Measurements from ENCODE around the gene EFTUD2.

Gene EFTUD2

DNA sequence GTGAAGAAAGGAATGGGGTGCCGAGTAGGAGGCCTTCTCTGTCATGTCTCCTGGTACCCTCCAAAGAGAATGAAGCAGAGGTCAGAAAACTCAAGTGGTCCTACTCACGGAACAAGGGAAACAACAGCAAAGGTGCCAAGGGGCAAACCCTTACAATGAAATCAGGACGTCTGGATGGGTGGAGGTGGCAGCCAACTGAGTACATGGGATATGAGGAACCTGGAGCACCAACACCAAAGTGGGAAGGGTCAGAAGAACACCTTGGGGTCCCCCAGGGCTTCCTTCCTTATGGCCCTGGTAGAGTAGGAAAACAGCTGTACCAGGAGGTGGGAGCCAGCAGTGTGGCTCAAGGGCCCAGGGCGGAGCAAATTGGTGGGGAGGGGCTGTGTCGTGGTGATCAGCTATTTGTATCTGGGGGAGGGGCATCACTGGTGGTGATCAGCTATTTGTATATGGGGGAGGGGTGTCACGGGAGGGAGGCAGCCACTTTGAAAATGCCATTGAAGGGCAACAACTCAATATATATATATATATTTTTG is 50.9 kb downstream of the EFTUD2 start:
- DNase-seq (ENCODE audit: low read depth), result no peak
- no peak for TF ChIP-seq CTCF (IDR thresholded peaks at IDR 0.05; ENCODE audit: low read depth, low read length, missing control alignments)
- H3K4me3 ChIP-seq (ENCODE audit: low read depth, low read length), result no peak overlapping the region

DNA sequence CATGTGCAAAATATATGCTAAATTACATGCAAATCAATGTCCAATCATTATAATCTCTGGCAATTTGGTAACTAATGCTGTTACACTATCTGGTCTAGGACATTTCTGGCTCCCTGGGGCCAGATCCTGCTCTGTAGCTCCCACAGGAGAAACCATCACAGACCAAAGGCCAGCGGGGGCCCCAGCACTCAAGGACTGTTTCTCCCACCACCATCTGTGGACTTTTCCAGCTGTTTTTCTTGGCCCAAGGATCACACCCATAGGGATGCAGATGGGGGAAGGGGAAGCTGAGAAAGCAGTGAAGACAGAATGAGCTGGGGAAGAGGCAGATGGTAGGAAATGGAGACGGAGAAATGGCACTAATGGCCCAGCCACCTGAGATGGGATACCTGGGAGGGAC is 51.7 kb downstream of the EFTUD2 start, which contains the start of gene HIGD1B:
Gene HIGD1B, plus strand, starts transcription at position 298 of the 400 bp plus-strand sequence. CDS start 270 bp downstream, outside the sequence.
- TF ChIP-seq CTCF (IDR thresholded peaks at IDR 0.05; ENCODE audit: low read depth, low read length, missing control alignments), result no peak
- no peak for DNase-seq (ENCODE audit: low read depth)
- H3K4me3 ChIP-seq (ENCODE audit: low read depth, low read length), result no peak within 1 kb of the TSS

DNA sequence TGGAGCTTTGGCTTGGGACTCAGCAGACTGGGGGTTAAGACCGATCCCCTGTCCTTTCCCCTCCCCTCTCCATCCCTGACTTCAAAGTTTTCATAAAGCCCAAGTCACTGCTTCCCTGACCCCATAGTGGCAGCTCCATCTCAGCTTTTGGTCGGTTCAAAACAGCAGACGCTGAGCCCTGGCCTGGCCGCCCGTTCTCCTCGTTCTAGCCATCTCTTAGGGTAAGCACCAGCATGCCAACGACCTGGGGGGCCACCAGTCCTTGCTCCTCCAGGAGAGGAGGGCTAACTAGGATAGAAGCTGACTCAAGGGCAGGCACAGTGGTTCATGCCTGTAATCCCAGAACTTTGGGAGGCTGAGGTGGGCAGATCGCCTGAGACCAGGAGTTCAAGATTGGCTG is 53.0 kb downstream of the EFTUD2 start:
- no peak overlapping the region for H3K4me3 ChIP-seq (ENCODE audit: low read depth, low read length)
- DNase-seq (ENCODE audit: low read depth), result no peak
- TF ChIP-seq CTCF (IDR thresholded peaks at IDR 0.05; ENCODE audit: low read depth, low read length, missing control alignments), result no peak

- TF ChIP-seq CTCF (IDR thresholded peaks at IDR 0.05; ENCODE audit: low read depth, low read length, missing control alignments), result no peak
- H3K4me3 ChIP-seq (ENCODE audit: low read depth, low read length), result no peak overlapping the region
- DNase-seq (ENCODE audit: low read depth), result no peak
These were observed 54.8 kb downstream of the EFTUD2 start for GRCh38 chr17:44844390-44844830.

GRCh38 chr17:44842748-44843147 is 56.5 kb downstream of the EFTUD2 start:
- no peak overlapping the region for H3K4me3 ChIP-seq (ENCODE audit: low read depth, low read length)
- no peak for TF ChIP-seq CTCF (IDR thresholded peaks at IDR 0.05; ENCODE audit: low read depth, low read length, missing control alignments)
- no peak for DNase-seq (ENCODE audit: low read depth)

- H3K4me3 ChIP-seq (ENCODE audit: low read depth, low read length), result no peak overlapping the region
- TF ChIP-seq CTCF (IDR thresholded peaks at IDR 0.05; ENCODE audit: low read depth, low read length, missing control alignments), result no peak
- no peak for DNase-seq (ENCODE audit: low read depth)
These were observed 58.3 kb downstream of the EFTUD2 start for GRCh38 chr17:44840936-44841335.

DNA sequence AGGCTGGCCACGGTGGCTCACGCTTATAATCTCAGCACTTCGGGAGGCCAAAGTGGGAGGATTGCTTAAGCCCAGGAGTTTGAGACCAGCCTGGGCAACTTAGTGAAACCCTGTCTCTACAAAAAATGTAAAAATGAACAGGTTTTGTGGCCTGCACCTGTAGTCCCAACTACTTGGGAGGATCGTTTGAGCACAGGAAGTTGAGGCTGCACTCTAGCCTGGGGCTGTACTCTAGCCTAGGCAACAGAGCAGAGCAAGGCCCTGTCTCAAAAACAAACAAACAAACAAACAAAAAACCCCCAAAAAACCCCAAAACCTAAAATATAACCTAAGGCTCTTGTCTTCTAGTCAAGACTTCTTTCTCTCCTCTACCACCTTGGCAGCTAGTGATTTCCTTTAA is 59.0 kb downstream of the EFTUD2 start:
- TF ChIP-seq CTCF (IDR thresholded peaks at IDR 0.05; ENCODE audit: low read depth, low read length, missing control alignments), result no peak
- no peak for DNase-seq (ENCODE audit: low read depth)

More for the DNA sequence above, 59.0 kb downstream of the EFTUD2 start:
- H3K4me3 ChIP-seq (ENCODE audit: low read depth, low read length), result no peak overlapping the region
